Skin epidermis (tissue), 12 donors: ENCODE results near the gene HSD17B1.
A peak's percentile ranks its signal among the peaks of the same experiment; 100 is the strongest.

ENCODE experiments used
- H3K27ac ChIP-seq, 21 experiments: fragments of 200-600 bp; sonication (generic) in 11 of 21; one replicate each; pipeline ENCODE4 v1.5.0; 2020; ENCODE audit warnings: mild to moderate bottlenecking in 3 of 21, inconsistent platforms in 2 of 21, moderate library complexity in 2 of 21
- H3K4me3 ChIP-seq, 7 experiments: fragments of 200-600 bp; sonication (generic) in 2 of 7; one replicate each; pipeline ENCODE4 v1.5.0; 2020; ENCODE audit warnings: inconsistent platforms in 2 of 7, mild to moderate bottlenecking in 2 of 7, moderate library complexity in 1 of 7

Gene HSD17B1

GRCh38 chr17:42552736-42553135 is at the start of gene HSD17B1:
HSD17B1 (plus strand) TSS chr17:42552923; CDS start chr17:42552934, 11 bp downstream.
- Histone ChIP-seq H3K27ac (peak within 1 kb of the TSS in 19 of 21 experiments; percentile 78 to 95 (median 87)), H3K4me3 (peak within 1 kb of the TSS; percentile 54 to 88 (median 66))

GRCh38 chr17:42502926-42503325 is 49.8 kb upstream of the HSD17B1 start:
- no peak overlapping the region for H3K4me3 ChIP-seq
- H3K27ac ChIP-seq, result no peak overlapping the region

GRCh38 chr17:42507671-42508070 is 45.1 kb upstream of the HSD17B1 start:
- peak overlapping the region in 2 of 21 experiments; percentile 10 to 21 for H3K27ac ChIP-seq

GRCh38 chr17:42508426-42509165 is 44.1 kb upstream of the HSD17B1 start:
- H3K27ac ChIP-seq, result peak overlapping the region in 6 of 21 experiments; percentile 0 to 52 (median 19)

More at GRCh38 chr17:42507671-42508070, 45.1 kb upstream of the HSD17B1 start:
- H3K4me3 ChIP-seq, result no peak overlapping the region

GRCh38 chr17:42509409-42509808 is 43.3 kb upstream of the HSD17B1 start:
- H3K4me3 ChIP-seq, result no peak overlapping the region
- peak overlapping the region in 5 of 21 experiments; percentile 5 to 22 (median 11) for H3K27ac ChIP-seq

More at GRCh38 chr17:42508426-42509165, 44.1 kb upstream of the HSD17B1 start:
- H3K4me3 ChIP-seq, result no peak overlapping the region

GRCh38 chr17:42509841-42510240 is 42.9 kb upstream of the HSD17B1 start:
- no peak overlapping the region for H3K4me3 ChIP-seq
- peak overlapping the region in 2 of 21 experiments; percentile 5 to 6 for H3K27ac ChIP-seq

- Histone ChIP-seq H3K27ac (peak overlapping the region in 11 of 21 experiments; percentile 4 to 72 (median 38)), H3K4me3 (no peak overlapping the region)
These were observed 40.5 kb upstream of the HSD17B1 start for GRCh38 chr17:42512246-42512645.

- no peak overlapping the region for H3K4me3 ChIP-seq
- H3K27ac ChIP-seq, result peak overlapping the region in 11 of 21 experiments; percentile 4 to 72 (median 38)
These were observed 39.9 kb upstream of the HSD17B1 start for GRCh38 chr17:42512733-42513251.

GRCh38 chr17:42513686-42514085 is 39.0 kb upstream of the HSD17B1 start:
- Histone ChIP-seq H3K4me3 (no peak overlapping the region), H3K27ac (peak overlapping the region in 6 of 21 experiments; percentile 8 to 72 (median 38))

GRCh38 chr17:42514279-42514678 is 38.4 kb upstream of the HSD17B1 start:
- peak overlapping the region in 1 of 21 experiments; percentile 72 for H3K27ac ChIP-seq
- H3K4me3 ChIP-seq, result no peak overlapping the region

- Histone ChIP-seq H3K27ac (peak overlapping the region in 1 of 21 experiments; percentile 72), H3K4me3 (no peak overlapping the region)
These were observed 37.9 kb upstream of the HSD17B1 start for GRCh38 chr17:42514867-42515266.

- Histone ChIP-seq H3K27ac (peak overlapping the region in 19 of 21 experiments; percentile 26 to 97 (median 85)), H3K4me3 (no peak overlapping the region)
These were observed 35.2 kb upstream of the HSD17B1 start for GRCh38 chr17:42517516-42517915.

- H3K4me3 ChIP-seq, result no peak overlapping the region
These were observed 34.5 kb upstream of the HSD17B1 start for GRCh38 chr17:42518046-42518754.

GRCh38 chr17:42518755-42519545 is 33.8 kb upstream of the HSD17B1 start:
- Histone ChIP-seq H3K4me3 (no peak overlapping the region), H3K27ac (peak overlapping the region; percentile 10 to 97 (median 84))

More at GRCh38 chr17:42518046-42518754, 34.5 kb upstream of the HSD17B1 start:
- H3K27ac ChIP-seq, result peak overlapping the region in 20 of 21 experiments; percentile 26 to 97 (median 84)

GRCh38 chr17:42519546-42520491 is 32.9 kb upstream of the HSD17B1 start:
- Histone ChIP-seq H3K27ac (peak overlapping the region; percentile 10 to 97 (median 84)), H3K4me3 (no peak overlapping the region)

- peak overlapping the region in 20 of 21 experiments; percentile 71 to 97 (median 84) for H3K27ac ChIP-seq
- H3K4me3 ChIP-seq, result no peak overlapping the region
These were observed 32.2 kb upstream of the HSD17B1 start for GRCh38 chr17:42520540-42520951.

GRCh38 chr17:42521036-42521435 is 31.7 kb upstream of the HSD17B1 start:
- Histone ChIP-seq H3K4me3 (no peak overlapping the region), H3K27ac (peak overlapping the region in 20 of 21 experiments; percentile 71 to 97 (median 84))

GRCh38 chr17:42521666-42522262 is 31.0 kb upstream of the HSD17B1 start:
- Histone ChIP-seq H3K27ac (peak overlapping the region in 20 of 21 experiments; percentile 71 to 97 (median 84)), H3K4me3 (no peak overlapping the region)
